ENCODE data around the gene CHST13.

The CHST13 gene

GRCh38 chr3:126514161-126514560, 9.8 kb upstream of the CHST13 start:
- TF ChIP-seq YY1 (IDR thresholded peaks at IDR 0.05; ENCODE audit: low read depth) (no peak), TEAD4 (IDR thresholded peaks at IDR 0.05) (no peak), EGR1 (IDR thresholded peaks at IDR 0.05) (no peak), EP300 (IDR thresholded peaks at IDR 0.05; ENCODE audit: borderline replicate concordance) (no peak), REST (IDR thresholded peaks at IDR 0.05; ENCODE audit: low read depth) (no peak), USF1 (IDR thresholded peaks at IDR 0.05) (no peak), CEBPB (IDR thresholded peaks at IDR 0.05) (no peak), TCF12 (IDR thresholded peaks at IDR 0.05; ENCODE audit: low read depth) (no peak), ZBTB7A (IDR thresholded peaks at IDR 0.05; ENCODE audit: low read depth) (no peak), TAF1 (IDR thresholded peaks at IDR 0.05; ENCODE audit: low read depth) (no peak), RAD21 (IDR thresholded peaks at IDR 0.05; ENCODE audit: low read depth) (no peak), NFIC (IDR thresholded peaks at IDR 0.05) (no peak), CREB1 (IDR thresholded peaks at IDR 0.05; ENCODE audit: low read depth) (no peak), MAX (IDR thresholded peaks at IDR 0.05) (no peak), FOXM1 (IDR thresholded peaks at IDR 0.05; ENCODE audit: borderline replicate concordance, low read depth) (no peak)

GRCh38 chr3:126515066-126515706, 8.8 kb upstream of the CHST13 start:
- TF ChIP-seq USF1 (IDR thresholded peaks at IDR 0.05) (no peak), CEBPB (IDR thresholded peaks at IDR 0.05) (no peak), ZBTB7A (IDR thresholded peaks at IDR 0.05; ENCODE audit: low read depth) (no peak), FOXM1 (IDR thresholded peaks at IDR 0.05; ENCODE audit: borderline replicate concordance, low read depth) (no peak), CREB1 (IDR thresholded peaks at IDR 0.05; ENCODE audit: low read depth) (no peak), TCF12 (IDR thresholded peaks at IDR 0.05; ENCODE audit: low read depth) (no peak), YY1 (IDR thresholded peaks at IDR 0.05; ENCODE audit: low read depth) (no peak), EGR1 (IDR thresholded peaks at IDR 0.05) (no peak), MAX (IDR thresholded peaks at IDR 0.05) (no peak), EP300 (IDR thresholded peaks at IDR 0.05; ENCODE audit: borderline replicate concordance) (no peak), TAF1 (IDR thresholded peaks at IDR 0.05; ENCODE audit: low read depth) (no peak), REST (IDR thresholded peaks at IDR 0.05; ENCODE audit: low read depth) (no peak), TEAD4 (IDR thresholded peaks at IDR 0.05) (no peak), RAD21 (IDR thresholded peaks at IDR 0.05; ENCODE audit: low read depth) (no peak), NFIC (IDR thresholded peaks at IDR 0.05) (no peak)

GRCh38 chr3:126516152-126516935, 7.6 kb upstream of the CHST13 start:
- TF ChIP-seq REST (IDR thresholded peaks at IDR 0.05; ENCODE audit: low read depth) (no peak), TCF12 (IDR thresholded peaks at IDR 0.05; ENCODE audit: low read depth) (no peak), YY1 (IDR thresholded peaks at IDR 0.05; ENCODE audit: low read depth) (no peak), EGR1 (IDR thresholded peaks at IDR 0.05) (no peak), RAD21 (IDR thresholded peaks at IDR 0.05; ENCODE audit: low read depth) (no peak), TAF1 (IDR thresholded peaks at IDR 0.05; ENCODE audit: low read depth) (no peak), CEBPB (IDR thresholded peaks at IDR 0.05) (no peak), ZBTB7A (IDR thresholded peaks at IDR 0.05; ENCODE audit: low read depth) (no peak), NFIC (IDR thresholded peaks at IDR 0.05) (no peak), TEAD4 (IDR thresholded peaks at IDR 0.05) (no peak), MAX (IDR thresholded peaks at IDR 0.05) (no peak), EP300 (IDR thresholded peaks at IDR 0.05; ENCODE audit: borderline replicate concordance) (no peak), CREB1 (IDR thresholded peaks at IDR 0.05; ENCODE audit: low read depth) (no peak)

All from Ishikawa (cell line).